Caco-2 (cell line): Measurements from ENCODE around the gene IFIT1. TPM values are rescaled to one million over a fixed set of nuclear protein-coding genes. Genes with fewer than 3 reads are reported as not detected.
"Not testable (repeated sequence)": the region's sequence is repeated elsewhere in the genome, so short reads cannot be mapped to it uniquely, and the experiment has no call there.

Experiments
- BruUV-seq: library from RNA; stranded (reverse); fragments of 400-500 nt; replicated peaks from 2 replicates; lab custom pipeline; 2021; lab: Mats Ljungman, UMichigan
- CTCF ChIA-PET: fragments of 300-600 bp; sonication (Branson Sonifier 250); formaldehyde crosslinking; loops from one replicate; lab custom pipeline; 2022; ENCODE audit warnings: antibody characterized with exemption; lab: Charles Lee
- POLR2A ChIA-PET: fragments of 300-600 bp; sonication (Branson Sonifier 250); formaldehyde crosslinking; loops from one replicate; lab custom pipeline; 2022; ENCODE audit warnings: antibody characterized with exemption; lab: Charles Lee
- DNase-seq, 2 experiments: peaks; one replicate each; pipeline versions ENCODE4 v3.0.0 to v3.0.0-alpha.2; 2020 to 2022
- H3K27me3 ChIP-seq: replicated peaks from 2 replicates; pipeline ENCODE4 v1.6.0; 2011; ENCODE audit warnings: low read length; ENCODE audit not compliant: control insufficient read depth, insufficient read depth
- H3K36me3 ChIP-seq: 2 replicates; pipeline ENCODE4 v1.5.1; 2011; ENCODE audit warnings: low read length; ENCODE audit not compliant: control insufficient read depth, insufficient read depth
- H3K4me1 ChIP-seq: fragments of 250-450 bp; sonication (Bioruptor Pico); 2 replicates; pipeline ENCODE4 v1.5.1; 2020; ENCODE audit warnings: mild to moderate bottlenecking
- H3K4me3 ChIP-seq: 2 replicates; pipeline ENCODE4 v1.5.1; 2011; ENCODE audit warnings: low read depth, mild to moderate bottlenecking, control low read depth, low read length
- H3K9me3 ChIP-seq: fragments of 250-450 bp; sonication (Bioruptor Pico); 2 replicates; pipeline ENCODE4 v1.5.1; 2020; ENCODE audit warnings: mild to moderate bottlenecking, moderate library complexity
- H3K27ac Mint-ChIP-seq: one replicate; pipeline ENCODE4 v1.8.0; 2022; ENCODE audit warnings: mixed read lengths; ENCODE audit not compliant: unreplicated experiment
- H3K27me3 Mint-ChIP-seq: one replicate; pipeline ENCODE4 v1.8.0; 2022; ENCODE audit warnings: mixed read lengths; ENCODE audit not compliant: insufficient read depth, unreplicated experiment
- H3K36me3 Mint-ChIP-seq: one replicate; pipeline ENCODE4 v1.8.0; 2022; ENCODE audit warnings: mild to moderate bottlenecking, mixed read lengths; ENCODE audit not compliant: insufficient read depth, unreplicated experiment
- H3K4me1 Mint-ChIP-seq: one replicate; pipeline ENCODE4 v1.8.0; 2022; ENCODE audit warnings: low read depth, mixed read lengths; ENCODE audit not compliant: unreplicated experiment
- H3K4me3 Mint-ChIP-seq: one replicate; pipeline ENCODE4 v1.8.0; 2022; ENCODE audit warnings: mild to moderate bottlenecking, moderate library complexity, mixed read lengths; ENCODE audit not compliant: unreplicated experiment
- H3K9me3 Mint-ChIP-seq: one replicate; pipeline ENCODE4 v1.8.0; 2022; ENCODE audit warnings: mixed read lengths; ENCODE audit not compliant: unreplicated experiment
- intact Hi-C: fragments of 100-400 bp; cut with micrococcal nuclease; formaldehyde crosslinking; loops from one replicate; pipeline ENCODE4 v1.10.0; 2022; ENCODE audit not compliant: unreplicated experiment
- total RNA-seq: library from RNA; stranded (reverse); gene quantifications from 2 replicates; pipeline ENCODE4 v1.2.3, GENCODE V29; 2022
- TF ChIP-seq, protein P1 (sequence below), 2 experiments: fragments of 200-600 bp in 1 of 2; IDR thresholded peaks; 1 replicate in 1 of 2; 2 replicates in 1 of 2; pipeline versions ENCODE4 v1.5.1 to v1.8.0; 2011 to 2022; ENCODE audit warnings: antibody characterized with exemption in 1 of 2, control low read depth in 1 of 2, inconsistent platforms in 1 of 2, low read depth in 1 of 2, low read length in 1 of 2, mild to moderate bottlenecking in 1 of 2, moderate library complexity in 1 of 2; ENCODE audit not compliant: insufficient read depth in 1 of 2, severe bottlenecking in 1 of 2, unreplicated experiment in 1 of 2

Gene IFIT1
- total RNA-seq, 1 experiment from 2014 or later = 5.4 TPM

DNA sequence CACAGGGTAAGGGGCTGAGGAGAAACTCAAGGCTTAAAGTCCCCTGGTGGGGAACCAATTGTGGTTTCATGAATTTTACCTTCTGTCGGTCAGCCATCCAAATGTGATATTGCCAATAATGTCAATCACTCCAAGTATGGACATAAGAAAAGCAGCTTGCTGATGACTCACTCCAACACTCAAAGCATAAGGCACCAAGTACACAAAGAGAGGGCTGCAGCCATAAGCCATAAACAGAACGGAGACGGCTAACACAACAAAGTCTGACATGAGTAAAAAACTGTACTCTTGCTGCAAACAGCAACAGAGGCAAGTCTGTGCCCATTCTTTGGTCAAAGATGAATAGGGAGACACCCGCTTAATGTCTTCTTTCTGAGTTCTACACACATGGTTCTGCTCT, 46.1 kb downstream of the IFIT1 start:
- no peak overlapping the region for H3K27ac Mint-ChIP-seq
- no peak for DNase-seq
- ChIA-PET POLR2A (no interaction called here), CTCF (no interaction called here)
- no TSS peak for BruUV-seq
- peaks cover 13% of the 10 kb centered on the region for H3K27me3 Mint-ChIP-seq
- Histone ChIP-seq H3K9me3 (no peaks in the 10 kb centered on the region), H3K4me3 (no peak overlapping the region), H3K27me3 (peaks cover 2% of the 10 kb centered on the region), H3K4me1 (no peaks in the 10 kb centered on the region), H3K36me3 (no peaks in the 10 kb centered on the region)
- no peaks in the 10 kb centered on the region for H3K9me3 Mint-ChIP-seq
- no peaks in the 10 kb centered on the region for H3K4me1 Mint-ChIP-seq
- TF ChIP-seq, protein P1, sequence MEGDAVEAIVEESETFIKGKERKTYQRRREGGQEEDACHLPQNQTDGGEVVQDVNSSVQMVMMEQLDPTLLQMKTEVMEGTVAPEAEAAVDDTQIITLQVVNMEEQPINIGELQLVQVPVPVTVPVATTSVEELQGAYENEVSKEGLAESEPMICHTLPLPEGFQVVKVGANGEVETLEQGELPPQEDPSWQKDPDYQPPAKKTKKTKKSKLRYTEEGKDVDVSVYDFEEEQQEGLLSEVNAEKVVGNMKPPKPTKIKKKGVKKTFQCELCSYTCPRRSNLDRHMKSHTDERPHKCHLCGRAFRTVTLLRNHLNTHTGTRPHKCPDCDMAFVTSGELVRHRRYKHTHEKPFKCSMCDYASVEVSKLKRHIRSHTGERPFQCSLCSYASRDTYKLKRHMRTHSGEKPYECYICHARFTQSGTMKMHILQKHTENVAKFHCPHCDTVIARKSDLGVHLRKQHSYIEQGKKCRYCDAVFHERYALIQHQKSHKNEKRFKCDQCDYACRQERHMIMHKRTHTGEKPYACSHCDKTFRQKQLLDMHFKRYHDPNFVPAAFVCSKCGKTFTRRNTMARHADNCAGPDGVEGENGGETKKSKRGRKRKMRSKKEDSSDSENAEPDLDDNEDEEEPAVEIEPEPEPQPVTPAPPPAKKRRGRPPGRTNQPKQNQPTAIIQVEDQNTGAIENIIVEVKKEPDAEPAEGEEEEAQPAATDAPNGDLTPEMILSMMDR (IDR thresholded peaks at IDR 0.05; ENCODE audit: insufficient read depth in 1 of 2, low read depth in 1 of 2, low read length in 1 of 2, severe bottlenecking in 1 of 2, unreplicated experiment in 1 of 2) = no peak
- no peaks in the 10 kb centered on the region for H3K36me3 Mint-ChIP-seq
- intact Hi-C loops = no loop called here
- no peak overlapping the region for H3K4me3 Mint-ChIP-seq

DNA sequence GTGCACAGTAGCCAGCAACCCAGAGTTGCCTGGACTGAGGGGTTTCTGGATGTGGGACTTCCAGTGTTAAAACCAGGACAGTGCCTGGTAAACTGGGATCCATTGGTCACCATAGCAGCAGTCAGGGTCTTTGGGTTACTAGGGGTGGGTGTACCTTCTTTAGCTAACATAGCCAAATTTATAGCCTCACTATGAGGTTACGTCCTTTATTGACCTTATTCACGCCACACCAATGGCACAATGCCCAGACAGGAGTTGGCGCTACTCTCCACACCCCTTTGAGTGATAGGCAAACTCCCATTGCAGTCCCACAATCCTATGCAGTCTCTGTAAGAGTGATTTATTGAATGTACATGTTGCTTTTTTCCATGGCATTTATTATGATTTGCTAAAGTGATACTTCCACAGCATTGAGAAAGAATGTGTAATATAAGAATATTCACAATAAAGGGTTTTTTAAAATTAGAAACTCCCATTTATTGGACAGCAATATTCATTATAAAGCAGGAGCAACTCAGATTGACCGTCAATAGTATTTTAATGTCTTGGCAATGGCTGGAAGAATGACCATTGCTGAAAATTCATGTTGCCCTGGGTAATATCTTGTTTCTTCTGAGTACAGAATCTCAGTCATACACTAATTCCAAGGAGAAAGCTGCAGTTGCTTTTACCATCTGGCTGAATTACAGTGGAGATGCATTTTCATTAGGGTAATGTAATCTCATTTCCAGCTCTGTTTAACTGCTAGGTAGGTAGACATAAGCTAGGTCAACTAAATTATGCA, 48.0 kb downstream of the IFIT1 start:
- Histone ChIP-seq H3K4me1 (no peaks in the 10 kb centered on the region), H3K27me3 (peaks cover 2% of the 10 kb centered on the region), H3K4me3 (no peak overlapping the region), H3K9me3 (no peaks in the 10 kb centered on the region), H3K36me3 (no peaks in the 10 kb centered on the region)
- Mint-ChIP-seq H3K4me1 (no peaks in the 10 kb centered on the region), H3K27ac (no peak overlapping the region), H3K36me3 (no peaks in the 10 kb centered on the region), H3K9me3 (peaks cover 1% of the 10 kb centered on the region), H3K27me3 (peaks cover 7% of the 10 kb centered on the region), H3K4me3 (no peak overlapping the region)
- TF ChIP-seq, protein P1 (IDR thresholded peaks at IDR 0.05; ENCODE audit: insufficient read depth in 1 of 2, low read depth in 1 of 2, low read length in 1 of 2, severe bottlenecking in 1 of 2, unreplicated experiment in 1 of 2) = no peak
- intact Hi-C loops = no loop called here
- DNase-seq = no peak
- ChIA-PET POLR2A (no interaction called here), CTCF (no interaction called here)
- no TSS peak for BruUV-seq

DNA sequence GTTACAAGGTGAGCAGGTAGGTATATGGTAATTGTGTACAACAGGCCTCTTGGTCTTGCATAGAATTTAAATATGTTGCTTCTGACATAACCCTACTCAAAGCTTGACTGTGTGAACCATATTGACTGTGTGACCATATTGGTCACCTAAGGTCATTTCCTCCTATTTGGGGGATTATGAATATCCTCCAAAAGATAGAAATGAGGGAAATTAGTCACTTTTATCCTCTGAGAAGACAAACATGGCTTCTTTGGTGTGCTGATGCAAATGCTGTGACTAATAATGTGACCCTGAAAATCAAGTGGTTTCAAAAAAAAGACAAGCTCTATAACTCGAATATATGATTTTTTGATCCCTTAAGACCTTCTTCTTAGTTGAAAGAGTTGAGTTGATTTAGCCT, 49.9 kb downstream of the IFIT1 start:
- POLR2A ChIA-PET = no interaction called here
- H3K4me3 ChIP-seq = no peak overlapping the region
- Mint-ChIP-seq H3K27ac (no peak overlapping the region), H3K4me1 (no peaks in the 10 kb centered on the region), H3K27me3 (peaks cover 12% of the 10 kb centered on the region), H3K36me3 (no peaks in the 10 kb centered on the region), H3K9me3 (peaks cover 6% of the 10 kb centered on the region), H3K4me3 (no peak overlapping the region)
- intact Hi-C loops = no loop called here
- no peaks in the 10 kb centered on the region for H3K9me3 ChIP-seq
- H3K4me1 ChIP-seq = no peaks in the 10 kb centered on the region
- TF ChIP-seq, protein P1 (IDR thresholded peaks at IDR 0.05; ENCODE audit: insufficient read depth in 1 of 2, low read depth in 1 of 2, low read length in 1 of 2, severe bottlenecking in 1 of 2, unreplicated experiment in 1 of 2) = no peak
- peaks cover 2% of the 10 kb centered on the region for H3K27me3 ChIP-seq
- no peaks in the 10 kb centered on the region for H3K36me3 ChIP-seq
- BruUV-seq = no TSS peak
- DNase-seq = no peak
- CTCF ChIA-PET = no interaction called here

DNA sequence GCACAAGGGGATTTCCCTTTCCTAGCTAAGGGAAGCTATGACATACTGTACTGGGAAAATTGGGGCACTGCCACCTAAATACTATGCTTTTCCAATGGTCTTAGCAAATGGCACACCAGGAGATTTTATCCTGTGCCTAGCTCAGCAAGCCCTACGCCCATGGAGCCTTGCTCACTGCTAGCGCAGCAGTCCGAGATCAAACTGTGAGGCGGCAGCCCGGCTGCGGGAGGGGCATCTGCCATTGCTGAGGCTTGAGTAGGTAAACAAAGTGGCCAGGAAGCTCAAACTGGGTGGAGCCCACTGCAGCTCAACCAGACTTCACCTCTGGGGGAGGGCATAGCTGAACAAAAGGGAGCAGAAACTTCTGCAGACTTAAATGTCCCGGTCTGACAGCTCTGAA, 52.4 kb downstream of the IFIT1 start:
- H3K36me3 ChIP-seq, H3K4me3 Mint-ChIP-seq, intact Hi-C loops, H3K27me3 ChIP-seq, H3K9me3 Mint-ChIP-seq, BruUV-seq, H3K36me3 Mint-ChIP-seq, H3K9me3 ChIP-seq, CTCF ChIA-PET, H3K4me1 ChIP-seq, H3K4me1 Mint-ChIP-seq, H3K27ac Mint-ChIP-seq, DNase-seq, POLR2A ChIA-PET, H3K4me3 ChIP-seq: not testable (repeated sequence)
- peaks cover 16% of the 10 kb centered on the region for H3K27me3 Mint-ChIP-seq
